GM12872 (cell line): ENCODE measurements around the gene SHMT2.

Experiments
- CTCF ChIP-seq: IDR thresholded peaks from 3 replicates; pipeline ENCODE4 v1.5.1; 2011; ENCODE audit warnings: low read depth, mild to moderate bottlenecking, low read length, moderate library complexity; ENCODE audit not compliant: insufficient read depth

SHMT2 gene

GRCh38 chr12:57248934-57249742, 19.6 kb downstream of the SHMT2 start:
- TF ChIP-seq CTCF: no peak

GRCh38 chr12:57250541-57250940, 21.0 kb downstream of the SHMT2 start:
- TF ChIP-seq CTCF: no peak

- TF ChIP-seq CTCF: no peak
Observed at GRCh38 chr12:57250956-57251355, 21.4 kb downstream of the SHMT2 start, which contains the start of gene STAC3. Gene STAC3 (minus strand): TSS chr12:57251187. CDS start chr12:57249636, 1,551 bp downstream.

GRCh38 chr12:57254506-57255280, 25.2 kb downstream of the SHMT2 start:
- TF ChIP-seq CTCF: no peak

- no peak for TF ChIP-seq CTCF
Observed at GRCh38 chr12:57255916-57256315, 26.4 kb downstream of the SHMT2 start.

- TF ChIP-seq CTCF: no peak
Observed at GRCh38 chr12:57258977-57259970, 29.8 kb downstream of the SHMT2 start.
